ENCODE results near the gene RAB40B. TPM values are rescaled to one million over a fixed set of nuclear protein-coding genes. Genes with fewer than 3 reads are reported as not detected.
A peak's percentile ranks its signal among the peaks of the same experiment; 100 is the strongest.

The RAB40B gene
- total RNA-seq, 2 donors from 2014 or later, result 1.2 to 4.6 TPM

DNA sequence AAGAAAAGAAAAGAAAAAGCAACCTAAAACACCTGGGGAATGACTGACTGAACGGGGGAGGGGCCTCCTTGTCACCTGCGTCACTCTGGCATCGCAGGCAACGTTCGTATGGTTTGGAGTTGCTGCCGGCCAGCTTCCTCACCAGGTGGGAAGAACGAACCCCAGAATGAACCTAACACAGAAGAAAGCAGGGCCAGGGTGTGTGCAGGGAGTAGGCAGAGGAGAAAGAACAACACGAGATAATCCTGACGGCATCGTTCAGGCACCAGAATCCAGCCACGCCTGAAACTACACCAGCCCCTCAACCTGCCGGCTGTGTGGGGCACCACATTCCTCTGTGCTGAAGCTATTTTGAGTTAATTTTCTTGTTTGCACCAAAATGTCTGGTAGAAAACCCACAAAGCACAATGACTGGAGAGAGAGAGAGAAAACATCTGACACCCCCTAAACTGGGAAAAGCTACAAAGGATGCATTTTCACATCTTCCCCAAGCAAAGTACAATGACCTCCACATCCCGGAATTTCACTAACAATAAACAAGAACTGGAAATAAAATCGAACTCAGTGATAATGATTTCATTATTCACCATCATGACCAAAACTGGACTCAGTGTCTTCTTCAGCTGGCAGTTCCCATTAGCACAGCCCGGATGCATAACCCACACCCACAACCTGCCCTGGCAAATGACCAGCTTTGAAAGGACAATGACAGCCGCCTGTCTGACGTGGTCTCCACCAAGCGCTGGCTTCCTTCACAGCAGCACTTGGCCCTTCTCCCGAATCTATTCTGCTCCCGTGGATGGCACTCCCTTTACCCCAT lies 23.6 kb downstream of the RAB40B start:
- Histone ChIP-seq H3K9me3 (ENCODE audit: control insufficient read depth, low read length) (no peaks in the 10 kb centered on the region), H3K9ac (ENCODE audit: extremely low read depth, low read length, poor library complexity, severe bottlenecking) (no peak overlapping the region), H3K27ac (ENCODE audit: low read depth, low read length) (no peak overlapping the region), H3K4me1 (ENCODE audit: control insufficient read depth, insufficient read depth, low read length) (no peaks in the 10 kb centered on the region), H3K4me3 (ENCODE audit: low read length) (no peak overlapping the region), H3K36me3 (ENCODE audit: control insufficient read depth, insufficient read depth, low read length) (no peaks in the 10 kb centered on the region), H3K27me3 (ENCODE audit: control insufficient read depth, insufficient read depth, low read length, poor library complexity, severe bottlenecking) (no peaks in the 10 kb centered on the region)
- DNase-seq, result no peak
- Mint-ChIP-seq H3K4me3 (no peak overlapping the region), H3K27me3 (ENCODE audit: insufficient read depth) (no peaks in the 10 kb centered on the region), H3K36me3 (ENCODE audit: low read depth) (no peaks in the 10 kb centered on the region), H3K4me1 (no peaks in the 10 kb centered on the region), H3K9me3 (no peaks in the 10 kb centered on the region), H3K27ac (no peak overlapping the region)
- 91% methylated on average over 14 to 20 of the region's 20 CpGs for WGBS, 2 experiments (ENCODE audit: insufficient coverage in 1 of 2, insufficient read length in 1 of 2)
- TF ChIP-seq, protein P1, sequence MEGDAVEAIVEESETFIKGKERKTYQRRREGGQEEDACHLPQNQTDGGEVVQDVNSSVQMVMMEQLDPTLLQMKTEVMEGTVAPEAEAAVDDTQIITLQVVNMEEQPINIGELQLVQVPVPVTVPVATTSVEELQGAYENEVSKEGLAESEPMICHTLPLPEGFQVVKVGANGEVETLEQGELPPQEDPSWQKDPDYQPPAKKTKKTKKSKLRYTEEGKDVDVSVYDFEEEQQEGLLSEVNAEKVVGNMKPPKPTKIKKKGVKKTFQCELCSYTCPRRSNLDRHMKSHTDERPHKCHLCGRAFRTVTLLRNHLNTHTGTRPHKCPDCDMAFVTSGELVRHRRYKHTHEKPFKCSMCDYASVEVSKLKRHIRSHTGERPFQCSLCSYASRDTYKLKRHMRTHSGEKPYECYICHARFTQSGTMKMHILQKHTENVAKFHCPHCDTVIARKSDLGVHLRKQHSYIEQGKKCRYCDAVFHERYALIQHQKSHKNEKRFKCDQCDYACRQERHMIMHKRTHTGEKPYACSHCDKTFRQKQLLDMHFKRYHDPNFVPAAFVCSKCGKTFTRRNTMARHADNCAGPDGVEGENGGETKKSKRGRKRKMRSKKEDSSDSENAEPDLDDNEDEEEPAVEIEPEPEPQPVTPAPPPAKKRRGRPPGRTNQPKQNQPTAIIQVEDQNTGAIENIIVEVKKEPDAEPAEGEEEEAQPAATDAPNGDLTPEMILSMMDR (conservative IDR thresholded peaks at IDR 0.05), result no peak

GRCh38 chr17:82670661-82671450 lies 27.6 kb downstream of the RAB40B start:
- no peaks in the 10 kb centered on the region for H3K36me3 ChIP-seq (ENCODE audit: control insufficient read depth, insufficient read depth, low read length)
- WGBS, 2 experiments (ENCODE audit: insufficient coverage in 1 of 2, insufficient read length in 1 of 2), result 91 to 95% methylated on average over 15 to 18 of the region's 19 CpGs
- H3K9ac ChIP-seq (ENCODE audit: extremely low read depth, low read length, poor library complexity, severe bottlenecking), result no peak overlapping the region
- Mint-ChIP-seq H3K27ac (no peak overlapping the region), H3K4me3 (no peak overlapping the region), H3K27me3 (ENCODE audit: insufficient read depth) (no peaks in the 10 kb centered on the region), H3K4me1 (peaks cover 5% of the 10 kb centered on the region), H3K9me3 (no peaks in the 10 kb centered on the region), H3K36me3 (ENCODE audit: low read depth) (no peaks in the 10 kb centered on the region)
- no peaks in the 10 kb centered on the region for H3K4me1 ChIP-seq (ENCODE audit: control insufficient read depth, insufficient read depth, low read length)
- TF ChIP-seq, protein P1 (conservative IDR thresholded peaks at IDR 0.05), result no peak
- no peak overlapping the region for H3K27ac ChIP-seq (ENCODE audit: low read depth, low read length)
- H3K27me3 ChIP-seq (ENCODE audit: control insufficient read depth, insufficient read depth, low read length, poor library complexity, severe bottlenecking), result no peaks in the 10 kb centered on the region
- no peak for DNase-seq
- H3K4me3 ChIP-seq (ENCODE audit: low read length), result no peak overlapping the region
- no peaks in the 10 kb centered on the region for H3K9me3 ChIP-seq (ENCODE audit: control insufficient read depth, low read length)

DNA sequence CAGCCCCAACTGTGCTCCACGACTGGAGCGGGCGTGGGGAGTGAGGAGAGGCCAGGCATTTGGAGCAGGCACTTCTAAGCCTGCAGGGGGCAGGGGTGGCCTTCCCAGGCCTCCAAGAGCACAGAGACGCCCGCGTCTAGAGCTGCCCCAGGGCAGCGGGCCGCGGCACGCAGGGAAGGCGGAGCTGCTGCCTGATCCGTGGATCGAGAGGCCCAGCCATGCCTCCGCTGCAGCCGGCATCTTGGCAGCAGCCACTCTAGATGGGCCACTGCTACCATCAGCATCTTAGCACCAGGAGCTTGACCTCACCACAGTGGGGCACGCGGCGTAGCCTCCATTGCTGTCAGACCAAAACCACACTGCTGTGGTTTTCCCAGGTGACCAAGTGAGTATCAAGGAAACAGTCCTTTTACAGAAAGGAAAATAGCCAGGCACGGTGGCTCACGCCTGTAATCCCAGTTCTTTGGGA lies 29.8 kb downstream of the RAB40B start:
- Mint-ChIP-seq H3K36me3 (ENCODE audit: low read depth) (no peaks in the 10 kb centered on the region), H3K27ac (peak overlapping the region; percentile 54), H3K9me3 (no peaks in the 10 kb centered on the region), H3K27me3 (ENCODE audit: insufficient read depth) (no peaks in the 10 kb centered on the region), H3K4me1 (peaks cover 9% of the 10 kb centered on the region), H3K4me3 (no peak overlapping the region)
- Histone ChIP-seq H3K9me3 (ENCODE audit: control insufficient read depth, low read length) (no peaks in the 10 kb centered on the region), H3K9ac (ENCODE audit: extremely low read depth, low read length, poor library complexity, severe bottlenecking) (no peak overlapping the region), H3K4me1 (ENCODE audit: control insufficient read depth, insufficient read depth, low read length) (no peaks in the 10 kb centered on the region), H3K27ac (ENCODE audit: low read depth, low read length) (no peak overlapping the region), H3K36me3 (ENCODE audit: control insufficient read depth, insufficient read depth, low read length) (no peaks in the 10 kb centered on the region), H3K27me3 (ENCODE audit: control insufficient read depth, insufficient read depth, low read length, poor library complexity, severe bottlenecking) (no peaks in the 10 kb centered on the region), H3K4me3 (ENCODE audit: low read length) (no peak overlapping the region)
- DNase-seq, result peak; percentile 94
- WGBS, 2 experiments (ENCODE audit: insufficient coverage in 1 of 2, insufficient read length in 1 of 2), result 43 to 55% methylated on average over 15 to 20 of the region's 20 CpGs
- TF ChIP-seq, protein P1 (conservative IDR thresholded peaks at IDR 0.05), result peak; percentile 88
